ENCODE measurements around the gene GUCA1A. TPM values are rescaled to one million over a fixed set of nuclear protein-coding genes. Genes with fewer than 3 reads are reported as not detected.

Gene GUCA1A
- total RNA-seq, 6 experiments from 2014 or later, result not detected

DNA sequence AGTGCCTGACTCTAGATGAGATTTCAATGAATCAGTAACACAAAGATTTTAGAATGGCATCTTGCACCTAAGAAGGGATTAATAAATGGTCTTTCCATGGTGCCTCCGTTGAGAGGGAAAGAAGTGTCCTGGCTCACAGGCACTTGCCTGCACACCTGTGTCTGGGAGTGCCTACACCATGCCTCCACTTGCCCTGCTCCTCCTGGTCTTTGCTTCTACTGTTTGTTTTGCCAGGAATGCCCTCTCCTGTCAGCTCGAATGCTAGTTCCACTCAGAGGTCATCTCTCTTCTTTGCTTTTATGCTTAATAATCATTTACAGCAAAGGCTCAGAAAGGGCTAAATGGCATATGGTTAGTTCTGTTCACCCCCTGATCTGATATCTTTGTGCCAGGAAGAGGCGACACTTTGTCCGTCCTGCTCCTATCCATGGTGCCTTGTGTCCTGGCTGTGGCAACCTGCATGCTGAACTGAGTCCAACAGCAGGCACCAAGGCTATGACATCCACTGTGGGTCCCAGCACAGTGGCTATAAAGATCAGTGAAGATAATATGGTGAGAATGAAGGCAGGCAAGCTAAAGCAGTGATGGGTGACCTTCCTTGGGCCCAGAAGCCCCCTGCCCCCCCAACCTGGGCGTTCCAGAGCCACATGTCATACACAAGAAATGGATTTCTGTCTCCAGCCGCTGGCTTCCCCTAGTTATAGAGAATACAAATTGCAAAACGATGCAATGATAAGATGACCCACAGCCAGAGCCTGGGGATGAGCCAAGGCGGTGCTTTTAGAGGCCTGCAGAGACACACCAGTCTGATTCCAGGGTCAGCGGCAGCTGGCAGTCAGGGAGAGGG is 32.2 kb upstream of the GUCA1A start:
- no peaks in the 10 kb centered on the region for H3K36me3 ChIP-seq
- no peak overlapping the region for H3K4me3 ChIP-seq
- intact Hi-C loops (cut with DNase I), result no loop called here
- H3K27me3 ChIP-seq, result peaks cover 0 to 5% of the 10 kb centered on the region in 2 donors
- TF ChIP-seq POLR2A (IDR thresholded peaks at IDR 0.05), result no peak
- TF ChIP-seq, protein P1, sequence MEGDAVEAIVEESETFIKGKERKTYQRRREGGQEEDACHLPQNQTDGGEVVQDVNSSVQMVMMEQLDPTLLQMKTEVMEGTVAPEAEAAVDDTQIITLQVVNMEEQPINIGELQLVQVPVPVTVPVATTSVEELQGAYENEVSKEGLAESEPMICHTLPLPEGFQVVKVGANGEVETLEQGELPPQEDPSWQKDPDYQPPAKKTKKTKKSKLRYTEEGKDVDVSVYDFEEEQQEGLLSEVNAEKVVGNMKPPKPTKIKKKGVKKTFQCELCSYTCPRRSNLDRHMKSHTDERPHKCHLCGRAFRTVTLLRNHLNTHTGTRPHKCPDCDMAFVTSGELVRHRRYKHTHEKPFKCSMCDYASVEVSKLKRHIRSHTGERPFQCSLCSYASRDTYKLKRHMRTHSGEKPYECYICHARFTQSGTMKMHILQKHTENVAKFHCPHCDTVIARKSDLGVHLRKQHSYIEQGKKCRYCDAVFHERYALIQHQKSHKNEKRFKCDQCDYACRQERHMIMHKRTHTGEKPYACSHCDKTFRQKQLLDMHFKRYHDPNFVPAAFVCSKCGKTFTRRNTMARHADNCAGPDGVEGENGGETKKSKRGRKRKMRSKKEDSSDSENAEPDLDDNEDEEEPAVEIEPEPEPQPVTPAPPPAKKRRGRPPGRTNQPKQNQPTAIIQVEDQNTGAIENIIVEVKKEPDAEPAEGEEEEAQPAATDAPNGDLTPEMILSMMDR (IDR thresholded peaks at IDR 0.05), result no peak
- H3K27ac ChIP-seq, result no peak overlapping the region
- DNase-seq (peak in 1 of 3 donors; percentile 65), ATAC-seq (peak in 1 of 4 donors; percentile 50)
- 14% methylated on average over 3 of the region's 9 CpGs for WGBS (ENCODE audit: insufficient coverage, low coverage, low lambda C conversion rate, missing lambda C conversion rate)
- H3K4me1 ChIP-seq, result peaks cover 0 to 4% (median 0%) of the 10 kb centered on the region in 4 donors
- no peaks in the 10 kb centered on the region for H3K9me3 ChIP-seq

- intact Hi-C loops (cut with DNase I), result no loop called here
- Histone ChIP-seq H3K4me3 (no peak overlapping the region), H3K27ac (no peak overlapping the region), H3K9me3 (no peaks in the 10 kb centered on the region), H3K36me3 (no peaks in the 10 kb centered on the region), H3K4me1 (peaks cover 0 to 4% (median 0%) of the 10 kb centered on the region in 4 donors), H3K27me3 (peaks cover 0 to 5% of the 10 kb centered on the region in 2 donors)
- WGBS (ENCODE audit: insufficient coverage, low coverage, low lambda C conversion rate, missing lambda C conversion rate), result 69% methylated on average over 8 of the region's 13 CpGs
- TF ChIP-seq, protein P1 (IDR thresholded peaks at IDR 0.05), result no peak
- TF ChIP-seq POLR2A (IDR thresholded peaks at IDR 0.05), result no peak
- DNase-seq (no peak), ATAC-seq (peak in 1 of 4 donors; percentile 9)
These were observed 31.5 kb upstream of the GUCA1A start for GRCh38 chr6:42141603-42142117.

DNA sequence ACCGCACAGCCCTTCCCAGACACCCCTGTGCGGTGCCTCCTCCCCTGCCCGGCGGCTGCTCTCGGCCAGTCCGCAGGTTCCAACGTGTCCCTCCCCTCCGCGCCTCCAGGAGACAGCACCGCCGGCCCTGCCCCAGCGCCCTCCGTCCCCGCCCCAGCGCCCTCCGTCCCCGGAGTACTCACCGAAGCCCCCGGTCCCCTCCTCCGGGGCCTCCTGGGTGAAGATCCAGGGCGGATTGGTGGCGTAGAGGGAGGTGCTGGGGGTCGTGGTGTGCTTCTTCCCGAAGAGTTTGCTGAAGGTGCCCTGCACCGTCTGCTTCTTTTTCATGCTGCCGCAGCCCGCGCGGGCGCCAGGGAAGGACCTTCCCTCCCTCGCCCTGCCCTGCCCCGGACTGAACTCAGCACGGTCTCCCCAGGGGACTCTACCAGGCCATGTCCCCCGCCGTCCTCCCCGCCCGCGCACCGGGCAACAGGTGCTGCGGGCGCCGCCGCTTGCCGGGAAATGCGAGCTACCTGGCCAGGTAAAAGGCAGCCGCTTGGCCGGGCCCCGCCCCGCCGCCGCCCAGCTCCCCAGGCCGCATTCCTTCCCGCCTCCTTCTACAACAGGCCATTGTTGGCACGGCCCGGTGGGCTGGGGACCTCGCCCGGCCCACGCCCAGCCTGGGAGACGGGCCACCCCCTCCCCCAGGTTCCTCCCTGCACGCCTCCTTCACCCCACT is 30.9 kb upstream of the GUCA1A start, which contains the start of gene C6orf132:
C6orf132 (minus strand) TSS at position 503 of the 718 bp plus-strand sequence; CDS start at position 327, 176 bp downstream.
- WGBS (ENCODE audit: insufficient coverage, low coverage, low lambda C conversion rate, missing lambda C conversion rate), result 1% methylated on average over 27 of the region's 60 CpGs
- Histone ChIP-seq H3K9me3 (no peaks in the 10 kb centered on the region), H3K36me3 (no peaks in the 10 kb centered on the region), H3K4me1 (peaks cover 0 to 4% (median 0%) of the 10 kb centered on the region in 4 donors), H3K27ac (no peak within 1 kb of the TSS), H3K27me3 (peaks cover 0 to 5% of the 10 kb centered on the region in 2 donors), H3K4me3 (peak within 1 kb of the TSS; percentile 2 to 27 (median 20))
- ATAC-seq (peak; percentile 26 to 65 (median 41)), DNase-seq (no peak)
- intact Hi-C loops (cut with DNase I), result no loop called here
- TF ChIP-seq, protein P1 (IDR thresholded peaks at IDR 0.05), result no peak
- TF ChIP-seq POLR2A (IDR thresholded peaks at IDR 0.05), result no peak

DNA sequence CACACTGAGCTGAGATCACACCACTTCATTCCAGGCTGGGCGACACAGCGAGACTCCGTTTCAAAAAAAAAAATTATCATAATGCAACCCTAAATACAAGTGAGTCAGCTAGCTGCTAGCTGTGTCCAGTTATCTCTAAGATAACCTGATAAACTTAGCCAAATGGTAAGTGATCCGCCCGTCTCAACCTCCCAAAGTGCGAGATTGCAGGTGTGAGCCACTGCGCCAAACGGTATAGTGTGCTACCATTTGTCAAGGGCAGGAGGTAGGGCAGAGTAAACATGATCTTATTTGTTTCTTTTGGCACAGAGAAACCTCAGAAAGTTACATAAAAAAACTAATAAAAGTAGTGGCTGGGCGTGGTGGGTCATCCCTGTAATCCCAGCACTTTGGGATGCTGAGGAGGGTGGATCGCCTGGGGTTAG is 26.0 kb upstream of the GUCA1A start:
- 59% methylated on average over 9 of the region's 10 CpGs for WGBS (ENCODE audit: insufficient coverage, low coverage, low lambda C conversion rate, missing lambda C conversion rate)
- Histone ChIP-seq H3K36me3 (no peaks in the 10 kb centered on the region), H3K27ac (no peak overlapping the region), H3K9me3 (no peaks in the 10 kb centered on the region), H3K4me1 (peaks cover 0 to 4% (median 0%) of the 10 kb centered on the region in 4 donors), H3K4me3 (no peak overlapping the region), H3K27me3 (peaks cover 0 to 5% of the 10 kb centered on the region in 2 donors)
- TF ChIP-seq, protein P1 (IDR thresholded peaks at IDR 0.05), result no peak
- TF ChIP-seq POLR2A (IDR thresholded peaks at IDR 0.05), result no peak
- ATAC-seq (peak in 2 of 4 donors; percentile 43 to 53), DNase-seq (no peak)
- intact Hi-C loops (cut with DNase I), result no loop called here

All from right lobe of liver (tissue), 6 donors.